Thoracic aorta (tissue), 2 donors: Measurements from ENCODE around the gene MARCHF10. TPM values are rescaled to one million over a fixed set of nuclear protein-coding genes. Genes with fewer than 3 reads are reported as not detected.
"Not testable (repeated sequence)": the region's sequence is repeated elsewhere in the genome, so short reads cannot be mapped to it uniquely, and the experiment has no call there.

ENCODE experiments used
- ATAC-seq: fragments of 150-250 bp; one replicate; pipeline ENCODE4 v1.8.0; 2017; ENCODE audit warnings: low read depth; ENCODE audit not compliant: insufficient number of reproducible peaks, low FRiP score
- DNase-seq: peaks from one replicate; pipeline ENCODE4 v3.0.0-alpha.2; 2020; ENCODE audit warnings: low spot score
- H3K27ac ChIP-seq, 2 donors: fragments of 200-600 bp; sonication (generic); 1 replicate in 1 of 2; 2 replicates in 1 of 2; pipeline ENCODE4 v1.5.1; 2016; ENCODE audit warnings: mild to moderate bottlenecking in 2 of 2, moderate library complexity in 2 of 2
- H3K27me3 ChIP-seq: fragments of 200-600 bp; sonication (generic); replicated peaks from 2 replicates; pipeline ENCODE4 v1.6.0; 2016; ENCODE audit warnings: mild to moderate bottlenecking; ENCODE audit not compliant: insufficient read depth
- H3K36me3 ChIP-seq: fragments of 200-600 bp; sonication (generic); one replicate; pipeline ENCODE4 v1.5.1; 2016
- H3K4me1 ChIP-seq, 2 donors: fragments of 200-600 bp; sonication (generic); 1 replicate in 1 of 2; 2 replicates in 1 of 2; pipeline versions ENCODE4 v1.5.1 to v1.6.0; 2016; ENCODE audit warnings: low read depth in 2 of 2, mild to moderate bottlenecking in 1 of 2; ENCODE audit not compliant: control insufficient read depth in 1 of 2
- H3K4me3 ChIP-seq: fragments of 200-600 bp; sonication (generic); 2 replicates; pipeline ENCODE4 v1.5.1; 2016; ENCODE audit warnings: mild to moderate bottlenecking
- H3K9me3 ChIP-seq: fragments of 200-600 bp; sonication (generic); 2 replicates; pipeline ENCODE4 v1.5.1; 2016
- CTCF ChIP-seq: fragments of 200-600 bp; sonication (generic); IDR thresholded peaks from one replicate; pipeline ENCODE4 v1.5.1; 2019; ENCODE audit warnings: antibody characterized with exemption
- total RNA-seq, 2 donors: library from RNA; depleted of rRNA; stranded (reverse); fragments of >200 nt; gene quantifications; one replicate each; pipeline versions ENCODE4 v1.1.0 to v1.2.3, GENCODE V29; 2016

MARCHF10 gene
- total RNA-seq, 2 donors from 2014 or later: not detected

DNA sequence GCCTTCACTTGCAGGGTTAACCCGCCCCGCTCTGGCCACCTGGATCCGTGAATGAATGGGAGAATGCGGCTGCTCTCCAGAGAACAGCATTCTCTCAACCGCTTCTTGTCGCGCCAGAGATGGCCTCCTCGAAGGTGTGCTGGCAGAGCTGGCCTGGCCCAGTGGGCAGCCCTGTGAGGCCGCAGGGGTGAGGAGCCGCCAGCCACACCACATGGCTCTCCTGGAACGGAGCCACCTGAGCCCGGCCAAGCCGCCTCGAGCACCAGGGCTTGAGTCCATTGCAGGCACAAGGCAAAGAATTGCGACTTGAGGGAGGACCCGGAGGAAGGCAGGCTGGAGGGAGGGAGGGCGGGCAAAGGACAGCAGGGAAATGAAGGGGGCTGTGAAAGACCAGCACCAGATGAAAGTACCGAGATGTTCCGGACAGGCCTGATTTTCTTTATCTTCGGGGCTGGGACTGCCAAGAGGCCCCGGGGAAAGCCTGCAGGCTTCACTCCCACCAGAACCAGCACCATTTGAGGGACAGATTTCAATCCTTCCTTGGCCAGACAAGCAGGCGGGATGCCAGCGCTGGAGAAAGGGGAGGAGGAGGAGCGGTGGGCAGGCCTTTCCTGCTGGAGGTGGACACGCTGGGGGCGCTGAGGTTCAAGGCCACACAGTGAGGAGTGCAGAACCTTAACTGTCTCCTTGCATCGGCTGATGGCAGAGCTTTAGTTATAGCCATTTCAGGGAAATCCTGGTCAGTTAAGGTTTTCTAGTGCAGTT lies 111.2 kb downstream of the MARCHF10 start:
- ATAC-seq: no peak
- no peak for DNase-seq
- H3K4me3 ChIP-seq: peak overlapping the region; percentile 37
- peak overlapping the region; percentile 24 to 51 for H3K27ac ChIP-seq
- H3K27me3 ChIP-seq: no peaks in the 10 kb centered on the region
- H3K9me3 ChIP-seq: no peaks in the 10 kb centered on the region
- TF ChIP-seq CTCF: no peak
- peaks cover 7 to 15% of the 10 kb centered on the region in 2 donors for H3K4me1 ChIP-seq
- H3K36me3 ChIP-seq: no peaks in the 10 kb centered on the region

- H3K9me3 ChIP-seq: no peaks in the 10 kb centered on the region
- TF ChIP-seq CTCF: no peak
- H3K36me3 ChIP-seq: no peaks in the 10 kb centered on the region
- no peak for ATAC-seq
- H3K27me3 ChIP-seq: no peaks in the 10 kb centered on the region
- H3K4me1 ChIP-seq: peaks cover 7 to 15% of the 10 kb centered on the region in 2 donors
- H3K4me3 ChIP-seq: no peak overlapping the region
- DNase-seq: no peak
- H3K27ac ChIP-seq: peak overlapping the region; percentile 24 to 51
Observed at GRCh38 chr17:62696256-62696655, 111.9 kb downstream of the MARCHF10 start.

- H3K27ac ChIP-seq, ATAC-seq, H3K4me3 ChIP-seq, H3K36me3 ChIP-seq, H3K9me3 ChIP-seq, DNase-seq, H3K27me3 ChIP-seq: not testable (repeated sequence)
- H3K4me1 ChIP-seq: peaks cover 7 to 15% of the 10 kb centered on the region in 2 donors
Observed at GRCh38 chr17:62695093-62695738, 112.9 kb downstream of the MARCHF10 start.

GRCh38 chr17:62693616-62694409 lies 114.3 kb downstream of the MARCHF10 start:
- H3K9me3 ChIP-seq: no peaks in the 10 kb centered on the region
- no peak overlapping the region for H3K4me3 ChIP-seq
- TF ChIP-seq CTCF: no peak
- DNase-seq (no peak), ATAC-seq (no peak)
- H3K4me1 ChIP-seq: peaks cover 7 to 15% of the 10 kb centered on the region in 2 donors
- no peak overlapping the region for H3K27ac ChIP-seq
- peaks cover 18% of the 10 kb centered on the region for H3K36me3 ChIP-seq
- no peaks in the 10 kb centered on the region for H3K27me3 ChIP-seq

DNA sequence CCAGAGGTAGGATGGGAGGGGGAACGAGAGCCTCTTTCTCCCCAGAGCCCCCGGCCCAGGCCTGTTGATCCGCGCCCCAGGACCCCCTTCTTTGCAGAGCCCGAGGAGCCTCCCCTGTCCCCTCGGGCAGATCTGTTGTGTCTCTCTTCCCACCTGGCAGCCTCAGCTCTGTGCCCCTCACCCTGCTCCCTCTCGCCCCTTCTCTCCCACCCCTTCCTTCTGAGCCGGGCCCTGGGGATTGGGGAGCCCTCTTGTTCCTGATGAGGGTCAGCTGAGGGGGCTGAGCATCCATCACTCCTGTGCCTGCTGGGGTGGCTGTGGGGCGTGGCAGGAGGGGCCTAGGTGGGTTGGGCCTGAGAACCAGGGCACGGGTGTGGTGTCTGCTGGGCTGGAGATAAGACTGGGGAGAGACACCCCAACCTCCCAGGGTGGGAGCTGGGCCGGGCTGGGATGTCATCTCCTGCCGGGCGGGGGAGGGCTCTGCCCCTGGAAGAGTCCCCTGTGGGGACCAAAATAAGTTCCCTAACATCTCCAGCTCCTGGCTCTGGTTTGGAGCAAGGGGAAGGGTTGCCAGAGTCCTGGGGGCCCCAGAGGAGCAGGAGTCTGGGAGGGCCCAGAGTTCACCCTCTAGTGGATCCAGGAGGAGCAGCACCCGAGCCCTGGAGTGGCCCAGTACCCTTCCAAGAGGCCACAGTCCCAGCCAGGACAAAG lies 115.2 kb downstream of the MARCHF10 start:
- H3K27ac ChIP-seq: no peak overlapping the region
- TF ChIP-seq CTCF: peak; percentile 32
- ATAC-seq: no peak

More for the DNA sequence above, 115.2 kb downstream of the MARCHF10 start:
- DNase-seq: no peak
- Histone ChIP-seq H3K4me3 (no peak overlapping the region), H3K4me1 (peaks cover 7 to 15% of the 10 kb centered on the region in 2 donors), H3K9me3 (no peaks in the 10 kb centered on the region), H3K27me3 (no peaks in the 10 kb centered on the region), H3K36me3 (peaks cover 27% of the 10 kb centered on the region)
